Prostate gland (tissue), 2 donors: ENCODE results near the gene CPED1. TPM values are rescaled to one million over a fixed set of nuclear protein-coding genes. Genes with fewer than 3 reads are reported as not detected.

Experiments used
- DNase-seq: peaks from one replicate; pipeline ENCODE4 v3.0.0-alpha.2; 2019; ENCODE audit warnings: low spot score
- H3K27ac ChIP-seq, 2 donors: fragments of 200-600 bp; sonication (generic); 2 replicates each; pipeline ENCODE4 v1.5.1; 2017 to 2019
- H3K27me3 ChIP-seq: fragments of 200-600 bp; sonication (generic); replicated peaks from 2 replicates; pipeline ENCODE4 v1.5.1; 2019; ENCODE audit not compliant: insufficient read depth
- H3K36me3 ChIP-seq, 2 donors: fragments of 200-600 bp; sonication (generic); 1 replicate in 1 of 2; 2 replicates in 1 of 2; pipeline versions ENCODE4 v1.5.1 to v1.8.1; 2017 to 2019
- H3K4me1 ChIP-seq: fragments of 200-600 bp; sonication (generic); replicated peaks from 2 replicates; pipeline ENCODE4 v1.5.1; 2019
- H3K4me3 ChIP-seq, 2 donors: fragments of 200-600 bp; sonication (generic); 2 replicates each; pipeline ENCODE4 v1.5.1; 2017 to 2019
- H3K9me3 ChIP-seq: fragments of 200-600 bp; sonication (generic); 2 replicates; pipeline ENCODE4 v1.5.1; 2017
- POLR2A ChIP-seq: fragments of 450-650 bp; IDR thresholded peaks from one replicate; pipeline ENCODE4 v1.6.1; 2016; ENCODE audit warnings: antibody characterized with exemption, mild to moderate bottlenecking
- POLR2AphosphoS5 ChIP-seq: sonication (generic); formaldehyde crosslinking; IDR thresholded peaks from one replicate; pipeline ENCODE4 v1.6.1; 2017; ENCODE audit warnings: antibody characterized with exemption
- WGBS: methylation state at CpG from one replicate; pipeline ENCODE4 v1.1.5; 2018; 5-methylcytosine and 5-hydroxymethylcytosine counted together
- intact Hi-C: fragments of 100-400 bp; cut with DNase I; formaldehyde crosslinking; loops from one replicate; pipeline ENCODE4 v1.14.2; 2022
- total RNA-seq, 2 donors: library from RNA; depleted of rRNA; stranded (reverse); fragments of >200 nt; gene quantifications; one replicate each; pipeline ENCODE4 v1.1.0, GENCODE V29; 2016
- TF ChIP-seq, protein P1 (sequence below), 4 experiments: fragments of 200-600 bp in 2 of 4; fragments of 450-650 bp in 2 of 4; sonication (generic) in 2 of 4; IDR thresholded peaks; 1 replicate in 3 of 4; 2 replicates in 1 of 4; pipeline ENCODE4 v1.5.1; 2016 to 2019; ENCODE audit warnings: antibody characterized with exemption in 4 of 4, mild to moderate bottlenecking in 2 of 4, moderate library complexity in 2 of 4

CPED1 gene
- total RNA-seq, 2 donors from 2014 or later = 10.7 to 23.3 TPM

DNA sequence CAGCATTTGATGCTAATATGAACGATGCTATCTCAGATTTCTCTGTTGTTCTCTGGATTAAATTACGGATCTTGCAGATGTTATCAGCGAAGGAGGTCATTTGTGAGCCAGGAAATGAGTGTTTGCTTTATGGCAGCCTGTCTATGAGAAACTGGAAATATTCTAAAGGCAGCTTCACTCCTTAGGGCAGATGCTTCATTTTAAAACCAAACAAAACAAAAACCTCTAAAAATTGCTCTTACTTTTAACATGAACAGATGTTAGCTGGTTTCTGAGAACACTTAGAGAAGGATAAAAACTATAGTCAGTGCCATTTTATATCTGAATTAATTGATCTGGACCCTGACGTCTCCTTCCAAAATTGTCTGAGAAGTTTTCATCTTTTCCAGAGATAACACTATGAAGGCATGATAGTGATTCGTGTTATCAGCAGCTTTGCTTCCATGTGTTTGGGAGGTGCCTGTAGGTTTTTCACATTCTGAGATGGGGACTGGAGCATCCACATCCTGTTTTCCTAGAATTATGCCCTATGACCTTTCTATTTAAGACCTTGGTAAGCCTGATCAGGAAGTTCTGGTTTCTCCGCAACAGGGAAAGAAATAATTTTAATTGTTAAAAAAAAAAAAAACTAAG lies 53.1 kb downstream of the CPED1 start:
- no peaks in the 10 kb centered on the region for H3K9me3 ChIP-seq
- no peak overlapping the region for H3K4me3 ChIP-seq
- TF ChIP-seq POLR2AphosphoS5 (no peak), POLR2A (no peak)
- TF ChIP-seq, protein P1, sequence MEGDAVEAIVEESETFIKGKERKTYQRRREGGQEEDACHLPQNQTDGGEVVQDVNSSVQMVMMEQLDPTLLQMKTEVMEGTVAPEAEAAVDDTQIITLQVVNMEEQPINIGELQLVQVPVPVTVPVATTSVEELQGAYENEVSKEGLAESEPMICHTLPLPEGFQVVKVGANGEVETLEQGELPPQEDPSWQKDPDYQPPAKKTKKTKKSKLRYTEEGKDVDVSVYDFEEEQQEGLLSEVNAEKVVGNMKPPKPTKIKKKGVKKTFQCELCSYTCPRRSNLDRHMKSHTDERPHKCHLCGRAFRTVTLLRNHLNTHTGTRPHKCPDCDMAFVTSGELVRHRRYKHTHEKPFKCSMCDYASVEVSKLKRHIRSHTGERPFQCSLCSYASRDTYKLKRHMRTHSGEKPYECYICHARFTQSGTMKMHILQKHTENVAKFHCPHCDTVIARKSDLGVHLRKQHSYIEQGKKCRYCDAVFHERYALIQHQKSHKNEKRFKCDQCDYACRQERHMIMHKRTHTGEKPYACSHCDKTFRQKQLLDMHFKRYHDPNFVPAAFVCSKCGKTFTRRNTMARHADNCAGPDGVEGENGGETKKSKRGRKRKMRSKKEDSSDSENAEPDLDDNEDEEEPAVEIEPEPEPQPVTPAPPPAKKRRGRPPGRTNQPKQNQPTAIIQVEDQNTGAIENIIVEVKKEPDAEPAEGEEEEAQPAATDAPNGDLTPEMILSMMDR (IDR thresholded peaks at IDR 0.05) = no peak
- no peak for DNase-seq
- H3K4me1 ChIP-seq = no peaks in the 10 kb centered on the region
- H3K27ac ChIP-seq = peak overlapping the region in 1 of 2 donors; percentile 6
- H3K36me3 ChIP-seq = no peaks in the 10 kb centered on the region
- WGBS = 21% methylated on average over 6 of the region's 6 CpGs
- intact Hi-C loops = no loop called here
- no peaks in the 10 kb centered on the region for H3K27me3 ChIP-seq

DNA sequence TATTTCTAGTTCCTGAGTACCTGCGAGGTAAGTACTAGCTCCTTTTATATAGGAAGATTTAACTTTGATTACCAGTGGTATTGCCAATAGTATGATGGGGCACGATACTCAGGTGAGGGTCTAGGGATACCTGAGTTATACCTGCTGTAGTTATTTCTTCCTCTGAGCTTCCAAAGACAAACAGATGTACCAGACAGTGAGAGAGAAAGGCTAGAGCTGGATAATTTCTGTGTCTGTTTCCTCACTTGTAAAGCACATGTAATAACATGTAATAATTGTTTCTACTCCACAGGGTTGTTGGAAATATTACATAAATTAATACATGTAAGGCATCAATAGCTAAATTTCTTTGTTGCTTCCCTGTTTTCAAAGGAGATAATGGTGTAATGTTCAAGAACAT lies 53.7 kb downstream of the CPED1 start:
- no peak for DNase-seq
- H3K27ac ChIP-seq = no peak overlapping the region
- TF ChIP-seq POLR2AphosphoS5 (no peak), POLR2A (no peak)
- TF ChIP-seq, protein P1 (IDR thresholded peaks at IDR 0.05) = no peak
- no peaks in the 10 kb centered on the region for H3K4me1 ChIP-seq
- 92% methylated on average over 2 of the region's 2 CpGs for WGBS
- H3K36me3 ChIP-seq = no peaks in the 10 kb centered on the region
- H3K27me3 ChIP-seq = no peaks in the 10 kb centered on the region
- no peaks in the 10 kb centered on the region for H3K9me3 ChIP-seq
- H3K4me3 ChIP-seq = no peak overlapping the region
- intact Hi-C loops = no loop called here

DNA sequence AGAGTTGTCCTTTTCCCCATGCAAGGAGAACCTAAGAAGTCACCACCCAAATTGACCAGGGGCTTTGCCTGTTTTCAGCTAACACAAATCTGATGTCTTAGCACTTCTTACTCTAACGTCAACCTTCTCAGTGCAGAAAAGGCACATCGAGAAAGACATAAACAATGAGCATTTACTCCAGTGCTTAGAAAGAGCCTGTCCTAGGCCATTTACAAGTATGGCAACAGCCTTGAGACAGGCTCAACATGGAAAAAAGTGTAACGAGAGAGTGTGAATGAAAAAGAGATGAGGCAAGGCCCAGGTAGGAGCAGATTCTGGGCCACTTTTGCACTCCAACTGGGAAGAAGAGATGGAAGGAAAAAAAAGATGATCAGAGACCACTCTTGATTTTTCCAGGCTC lies 54.4 kb downstream of the CPED1 start:
- TF ChIP-seq POLR2A (no peak), POLR2AphosphoS5 (no peak)
- TF ChIP-seq, protein P1 (IDR thresholded peaks at IDR 0.05) = no peak
- H3K4me3 ChIP-seq = no peak overlapping the region
- H3K36me3 ChIP-seq = no peaks in the 10 kb centered on the region
- H3K27me3 ChIP-seq = no peaks in the 10 kb centered on the region
- H3K4me1 ChIP-seq = no peaks in the 10 kb centered on the region
- H3K27ac ChIP-seq = no peak overlapping the region
- 99% methylated on average over 3 of the region's 3 CpGs for WGBS
- no peaks in the 10 kb centered on the region for H3K9me3 ChIP-seq
- intact Hi-C loops = no loop called here
- DNase-seq = no peak

DNA sequence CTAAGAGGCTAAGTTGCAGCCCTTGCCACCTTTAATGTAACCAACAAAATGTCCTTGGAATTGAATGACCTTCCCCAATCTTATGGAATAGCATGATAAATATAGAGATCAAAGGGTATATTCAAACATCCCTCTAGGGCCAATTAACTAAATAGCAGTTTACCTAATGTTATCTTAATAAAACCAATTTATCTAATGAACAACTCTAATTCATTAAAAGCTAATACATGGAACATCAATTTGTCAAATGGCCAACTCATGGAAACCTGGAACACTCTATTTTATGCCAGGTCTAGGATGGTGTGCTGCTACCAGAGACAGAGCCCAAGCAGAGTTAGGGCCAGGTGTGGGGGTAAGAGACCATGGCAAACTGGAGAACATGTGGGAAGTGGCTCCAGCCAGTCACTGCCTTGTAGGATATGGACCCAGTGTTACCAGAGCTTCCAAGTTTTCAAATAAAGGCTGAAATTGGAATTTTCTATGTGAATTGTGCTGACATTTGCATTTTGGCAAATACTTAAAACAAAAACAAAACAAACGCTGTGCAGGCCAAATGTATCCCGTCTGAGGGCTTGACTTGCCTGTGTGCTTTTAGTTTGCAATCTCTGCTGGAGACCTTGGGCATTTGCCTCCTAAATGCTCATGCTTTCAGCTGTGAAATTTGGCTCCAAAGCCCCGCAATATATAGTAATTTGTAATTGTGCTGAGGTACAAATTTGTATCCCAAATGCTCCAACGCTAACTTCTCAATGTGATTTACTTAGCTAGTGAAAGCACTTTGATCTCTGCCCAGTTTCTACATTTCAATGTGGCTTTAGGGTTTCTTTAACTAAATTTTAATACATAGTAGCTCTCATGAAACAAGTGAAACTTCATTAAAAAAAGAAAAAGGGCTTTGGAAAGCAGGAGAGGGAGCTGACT lies 55.1 kb downstream of the CPED1 start:
- TF ChIP-seq POLR2A = no peak
- TF ChIP-seq, protein P1 (IDR thresholded peaks at IDR 0.05) = no peak
- no peak for TF ChIP-seq POLR2AphosphoS5
- Histone ChIP-seq H3K4me1 (no peaks in the 10 kb centered on the region), H3K27ac (no peak overlapping the region), H3K4me3 (no peak overlapping the region), H3K36me3 (no peaks in the 10 kb centered on the region), H3K9me3 (no peaks in the 10 kb centered on the region), H3K27me3 (no peaks in the 10 kb centered on the region)
- no peak for DNase-seq
- WGBS = 83% methylated on average over 4 of the region's 4 CpGs
- intact Hi-C loops = no loop called here

DNA sequence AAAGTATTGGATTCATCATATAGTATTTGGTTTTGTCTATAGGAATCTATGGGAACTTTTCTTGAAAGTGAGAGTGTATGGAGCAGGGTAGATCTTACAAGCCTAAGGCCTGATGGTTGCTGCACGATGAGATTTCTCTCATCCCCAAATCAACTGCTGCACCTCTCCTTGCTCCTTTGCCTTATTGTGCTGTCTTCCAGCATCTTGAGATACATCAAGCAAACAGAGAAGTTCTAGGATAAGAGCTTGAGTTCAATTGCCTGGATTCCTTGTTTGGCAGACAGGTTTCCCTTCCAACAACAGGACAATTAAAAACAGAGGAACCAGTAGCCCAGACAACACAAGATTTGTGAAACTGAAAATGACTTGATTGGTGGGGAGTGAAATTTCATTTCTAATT lies 56.6 kb downstream of the CPED1 start:
- no peak for TF ChIP-seq POLR2AphosphoS5
- TF ChIP-seq, protein P1 (IDR thresholded peaks at IDR 0.05) = no peak
- no peak for TF ChIP-seq POLR2A
- intact Hi-C loops = no loop called here
- Histone ChIP-seq H3K4me1 (no peaks in the 10 kb centered on the region), H3K4me3 (no peak overlapping the region), H3K27me3 (no peaks in the 10 kb centered on the region), H3K36me3 (no peaks in the 10 kb centered on the region), H3K9me3 (no peaks in the 10 kb centered on the region), H3K27ac (no peak overlapping the region)
- 89% methylated on average over 1 of the region's 1 CpG for WGBS
- DNase-seq = no peak
